Measurements from ENCODE around the gene KDM3A.

DNA sequence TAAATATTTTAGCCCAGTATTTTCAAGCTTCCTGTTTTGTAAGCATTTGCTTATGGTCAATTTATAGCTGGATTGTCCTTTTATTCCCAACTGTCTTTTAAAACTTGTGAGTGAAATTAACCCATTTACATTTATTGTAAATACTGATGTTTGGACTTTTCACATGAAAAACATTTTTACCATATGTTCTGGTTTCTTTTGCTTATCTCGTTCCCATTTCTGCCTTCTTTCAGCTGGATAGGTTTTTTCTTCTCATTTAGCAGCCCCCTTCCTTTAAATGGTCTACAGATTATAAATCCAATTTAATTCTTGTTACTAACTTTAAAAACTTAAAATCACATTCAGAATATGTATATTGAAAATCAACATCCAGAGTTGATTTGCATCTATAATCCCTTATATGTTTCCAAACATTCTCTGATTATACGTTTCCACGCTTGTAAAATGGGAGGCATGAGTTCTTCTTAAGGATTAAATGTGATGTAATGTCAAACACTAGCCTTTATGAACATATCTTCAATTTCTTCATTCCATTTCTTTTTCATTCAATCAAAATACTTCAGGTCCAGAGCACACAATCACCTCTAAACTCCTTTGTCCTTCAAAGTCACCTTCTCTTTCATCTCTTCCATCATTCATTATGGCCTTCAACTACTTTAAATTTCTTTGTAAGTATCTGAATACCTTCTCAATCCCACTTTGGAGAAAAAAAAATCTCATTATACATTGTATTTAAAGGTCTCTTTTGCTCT is 1.1 kb upstream of the KDM3A start:
- TF ChIP-seq ZNF317 (CRISPR knock-in tag; IDR thresholded peaks at IDR 0.05; ENCODE audit: borderline replicate concordance, low read depth) (no peak), NFE2L1 (CRISPR knock-in tag; IDR thresholded peaks at IDR 0.05) (no peak), NR2C2 (CRISPR knock-in tag; IDR thresholded peaks at IDR 0.05) (no peak), HMGA2 (CRISPR knock-in tag; IDR thresholded peaks at IDR 0.05) (no peak), FOXJ3 (CRISPR knock-in tag; IDR thresholded peaks at IDR 0.05; ENCODE audit: borderline replicate concordance) (no peak)
- TF ChIP-seq, protein P1, sequence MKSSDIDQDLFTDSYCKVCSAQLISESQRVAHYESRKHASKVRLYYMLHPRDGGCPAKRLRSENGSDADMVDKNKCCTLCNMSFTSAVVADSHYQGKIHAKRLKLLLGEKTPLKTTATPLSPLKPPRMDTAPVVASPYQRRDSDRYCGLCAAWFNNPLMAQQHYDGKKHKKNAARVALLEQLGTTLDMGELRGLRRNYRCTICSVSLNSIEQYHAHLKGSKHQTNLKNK (CRISPR knock-in tag; IDR thresholded peaks at IDR 0.05), result no peak
- TF ChIP-seq, protein P2, sequence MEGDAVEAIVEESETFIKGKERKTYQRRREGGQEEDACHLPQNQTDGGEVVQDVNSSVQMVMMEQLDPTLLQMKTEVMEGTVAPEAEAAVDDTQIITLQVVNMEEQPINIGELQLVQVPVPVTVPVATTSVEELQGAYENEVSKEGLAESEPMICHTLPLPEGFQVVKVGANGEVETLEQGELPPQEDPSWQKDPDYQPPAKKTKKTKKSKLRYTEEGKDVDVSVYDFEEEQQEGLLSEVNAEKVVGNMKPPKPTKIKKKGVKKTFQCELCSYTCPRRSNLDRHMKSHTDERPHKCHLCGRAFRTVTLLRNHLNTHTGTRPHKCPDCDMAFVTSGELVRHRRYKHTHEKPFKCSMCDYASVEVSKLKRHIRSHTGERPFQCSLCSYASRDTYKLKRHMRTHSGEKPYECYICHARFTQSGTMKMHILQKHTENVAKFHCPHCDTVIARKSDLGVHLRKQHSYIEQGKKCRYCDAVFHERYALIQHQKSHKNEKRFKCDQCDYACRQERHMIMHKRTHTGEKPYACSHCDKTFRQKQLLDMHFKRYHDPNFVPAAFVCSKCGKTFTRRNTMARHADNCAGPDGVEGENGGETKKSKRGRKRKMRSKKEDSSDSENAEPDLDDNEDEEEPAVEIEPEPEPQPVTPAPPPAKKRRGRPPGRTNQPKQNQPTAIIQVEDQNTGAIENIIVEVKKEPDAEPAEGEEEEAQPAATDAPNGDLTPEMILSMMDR (IDR thresholded peaks at IDR 0.05), result no peak
- TF ChIP-seq, protein P3, sequence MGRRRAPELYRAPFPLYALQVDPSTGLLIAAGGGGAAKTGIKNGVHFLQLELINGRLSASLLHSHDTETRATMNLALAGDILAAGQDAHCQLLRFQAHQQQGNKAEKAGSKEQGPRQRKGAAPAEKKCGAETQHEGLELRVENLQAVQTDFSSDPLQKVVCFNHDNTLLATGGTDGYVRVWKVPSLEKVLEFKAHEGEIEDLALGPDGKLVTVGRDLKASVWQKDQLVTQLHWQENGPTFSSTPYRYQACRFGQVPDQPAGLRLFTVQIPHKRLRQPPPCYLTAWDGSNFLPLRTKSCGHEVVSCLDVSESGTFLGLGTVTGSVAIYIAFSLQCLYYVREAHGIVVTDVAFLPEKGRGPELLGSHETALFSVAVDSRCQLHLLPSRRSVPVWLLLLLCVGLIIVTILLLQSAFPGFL (CRISPR knock-in tag; IDR thresholded peaks at IDR 0.05; ENCODE audit: borderline replicate concordance), result no peak
- TF ChIP-seq, protein P4, sequence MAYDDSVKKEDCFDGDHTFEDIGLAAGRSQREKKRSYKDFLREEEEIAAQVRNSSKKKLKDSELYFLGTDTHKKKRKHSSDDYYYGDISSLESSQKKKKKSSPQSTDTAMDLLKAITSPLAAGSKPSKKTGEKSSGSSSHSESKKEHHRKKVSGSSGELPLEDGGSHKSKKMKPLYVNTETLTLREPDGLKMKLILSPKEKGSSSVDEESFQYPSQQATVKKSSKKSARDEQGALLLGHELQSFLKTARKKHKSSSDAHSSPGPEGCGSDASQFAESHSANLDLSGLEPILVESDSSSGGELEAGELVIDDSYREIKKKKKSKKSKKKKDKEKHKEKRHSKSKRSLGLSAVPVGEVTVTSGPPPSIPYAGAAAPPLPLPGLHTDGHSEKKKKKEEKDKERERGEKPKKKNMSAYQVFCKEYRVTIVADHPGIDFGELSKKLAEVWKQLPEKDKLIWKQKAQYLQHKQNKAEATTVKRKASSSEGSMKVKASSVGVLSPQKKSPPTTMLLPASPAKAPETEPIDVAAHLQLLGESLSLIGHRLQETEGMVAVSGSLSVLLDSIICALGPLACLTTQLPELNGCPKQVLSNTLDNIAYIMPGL (CRISPR knock-in tag; IDR thresholded peaks at IDR 0.05), result no peak
- TF ChIP-seq, protein P5, sequence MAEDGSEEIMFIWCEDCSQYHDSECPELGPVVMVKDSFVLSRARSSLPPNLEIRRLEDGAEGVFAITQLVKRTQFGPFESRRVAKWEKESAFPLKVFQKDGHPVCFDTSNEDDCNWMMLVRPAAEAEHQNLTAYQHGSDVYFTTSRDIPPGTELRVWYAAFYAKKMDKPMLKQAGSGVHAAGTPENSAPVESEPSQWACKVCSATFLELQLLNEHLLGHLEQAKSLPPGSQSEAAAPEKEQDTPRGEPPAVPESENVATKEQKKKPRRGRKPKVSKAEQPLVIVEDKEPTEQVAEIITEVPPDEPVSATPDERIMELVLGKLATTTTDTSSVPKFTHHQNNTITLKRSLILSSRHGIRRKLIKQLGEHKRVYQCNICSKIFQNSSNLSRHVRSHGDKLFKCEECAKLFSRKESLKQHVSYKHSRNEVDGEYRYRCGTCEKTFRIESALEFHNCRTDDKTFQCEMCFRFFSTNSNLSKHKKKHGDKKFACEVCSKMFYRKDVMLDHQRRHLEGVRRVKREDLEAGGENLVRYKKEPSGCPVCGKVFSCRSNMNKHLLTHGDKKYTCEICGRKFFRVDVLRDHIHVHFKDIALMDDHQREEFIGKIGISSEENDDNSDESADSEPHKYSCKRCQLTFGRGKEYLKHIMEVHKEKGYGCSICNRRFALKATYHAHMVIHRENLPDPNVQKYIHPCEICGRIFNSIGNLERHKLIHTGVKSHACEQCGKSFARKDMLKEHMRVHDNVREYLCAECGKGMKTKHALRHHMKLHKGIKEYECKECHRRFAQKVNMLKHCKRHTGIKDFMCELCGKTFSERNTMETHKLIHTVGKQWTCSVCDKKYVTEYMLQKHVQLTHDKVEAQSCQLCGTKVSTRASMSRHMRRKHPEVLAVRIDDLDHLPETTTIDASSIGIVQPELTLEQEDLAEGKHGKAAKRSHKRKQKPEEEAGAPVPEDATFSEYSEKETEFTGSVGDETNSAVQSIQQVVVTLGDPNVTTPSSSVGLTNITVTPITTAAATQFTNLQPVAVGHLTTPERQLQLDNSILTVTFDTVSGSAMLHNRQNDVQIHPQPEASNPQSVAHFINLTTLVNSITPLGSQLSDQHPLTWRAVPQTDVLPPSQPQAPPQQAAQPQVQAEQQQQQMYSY (CRISPR knock-in tag; IDR thresholded peaks at IDR 0.05), result no peak
- TF ChIP-seq, protein P6, sequence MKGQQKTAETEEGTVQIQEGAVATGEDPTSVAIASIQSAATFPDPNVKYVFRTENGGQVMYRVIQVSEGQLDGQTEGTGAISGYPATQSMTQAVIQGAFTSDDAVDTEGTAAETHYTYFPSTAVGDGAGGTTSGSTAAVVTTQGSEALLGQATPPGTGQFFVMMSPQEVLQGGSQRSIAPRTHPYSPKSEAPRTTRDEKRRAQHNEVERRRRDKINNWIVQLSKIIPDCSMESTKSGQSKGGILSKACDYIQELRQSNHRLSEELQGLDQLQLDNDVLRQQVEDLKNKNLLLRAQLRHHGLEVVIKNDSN (CRISPR knock-in tag; IDR thresholded peaks at IDR 0.05), result no peak

Data from WTC11 (cell line).